OCI-LY1 (cell line): ENCODE results near the gene WDR93.

ENCODE experiments used
- H2AFZ ChIP-seq: fragments of 200-600 bp; sonication (generic), shearing (Covaris generic); 2 replicates; pipeline ENCODE4 v1.6.0; 2014; ENCODE audit warnings: antibody characterized with exemption, mild to moderate bottlenecking, low read length
- H3F3A ChIP-seq: fragments of 200-600 bp; sonication (generic), shearing (Covaris generic); 2 replicates; pipeline ENCODE4 v1.6.0; 2014; ENCODE audit warnings: mild to moderate bottlenecking, antibody characterized with exemption, low read length, moderate library complexity; ENCODE audit not compliant: insufficient read depth
- H3K27ac ChIP-seq: fragments of 200-600 bp; sonication (generic); 2 replicates; pipeline ENCODE4 v1.5.1; 2014; ENCODE audit warnings: low read length, mixed run types, mild to moderate bottlenecking, low read depth; ENCODE audit not compliant: poor library complexity, severe bottlenecking
- H3K27me3 ChIP-seq: fragments of 200-600 bp; sonication (generic); 2 replicates; pipeline ENCODE4 v1.6.0; 2014; ENCODE audit warnings: antibody characterized with exemption, mild to moderate bottlenecking, low read length, moderate library complexity; ENCODE audit not compliant: insufficient read depth
- H3K36me3 ChIP-seq: fragments of 200-600 bp; sonication (generic); 2 replicates; pipeline ENCODE4 v1.6.1; 2014; ENCODE audit warnings: mild to moderate bottlenecking, antibody characterized with exemption, low read length, moderate library complexity, mixed read lengths; ENCODE audit not compliant: insufficient read depth
- H3K4me1 ChIP-seq: fragments of 200-600 bp; sonication (generic); 2 replicates; pipeline ENCODE4 v1.5.1; 2014; ENCODE audit warnings: mild to moderate bottlenecking, low read length, moderate library complexity; ENCODE audit not compliant: insufficient read depth, severe bottlenecking
- H3K4me2 ChIP-seq: fragments of 200-600 bp; sonication (generic), shearing (Covaris generic); 2 replicates; pipeline ENCODE4 v1.6.1; 2014; ENCODE audit warnings: low read length
- H3K4me3 ChIP-seq: fragments of 200-600 bp; sonication (generic); 2 replicates; pipeline ENCODE4 v1.5.1; 2014; ENCODE audit warnings: low read length, low read depth, mild to moderate bottlenecking, mixed read lengths; ENCODE audit not compliant: poor library complexity, severe bottlenecking
- H3K79me2 ChIP-seq: fragments of 200-600 bp; shearing (Covaris generic); 2 replicates; pipeline ENCODE4 v1.6.1; 2016; ENCODE audit warnings: mixed run types, low read length, mixed read lengths; ENCODE audit not compliant: insufficient read depth
- H3K9ac ChIP-seq: fragments of 200-600 bp; sonication (generic), shearing (Covaris generic); 2 replicates; pipeline ENCODE4 v1.6.1; 2014; ENCODE audit warnings: mild to moderate bottlenecking, low read length, mixed read lengths
- H3K9me2 ChIP-seq: fragments of 200-600 bp; sonication (generic), shearing (Covaris generic); 2 replicates; pipeline ENCODE4 v1.6.1; 2014; ENCODE audit warnings: low read depth, mild to moderate bottlenecking, low read length, mixed read lengths
- H3K9me3 ChIP-seq: fragments of 200-600 bp; shearing (Covaris generic); 2 replicates; pipeline ENCODE4 v1.6.1; 2014; ENCODE audit warnings: low read length, mixed read lengths
- H4K20me1 ChIP-seq: fragments of 200-600 bp; sonication (generic), shearing (Covaris generic); 2 replicates; pipeline ENCODE4 v1.6.0; 2016; ENCODE audit warnings: mild to moderate bottlenecking, low read length; ENCODE audit not compliant: insufficient read depth
- EZH2 ChIP-seq: fragments of 200-600 bp; sonication (generic), shearing (Covaris generic); IDR thresholded peaks from 2 replicates; pipeline ENCODE4 v1.8.0; 2017; ENCODE audit warnings: borderline replicate concordance, mixed run types, mild to moderate bottlenecking, antibody characterized with exemption, low read length, moderate library complexity, mixed read lengths
- TF ChIP-seq, protein P1 (sequence below): fragments of 200-600 bp; sonication (generic), shearing (Covaris generic); IDR thresholded peaks from 2 replicates; pipeline ENCODE4 v1.5.1; 2017; ENCODE audit warnings: mild to moderate bottlenecking, antibody characterized with exemption, low read length, moderate library complexity, mixed read lengths

WDR93 gene

DNA sequence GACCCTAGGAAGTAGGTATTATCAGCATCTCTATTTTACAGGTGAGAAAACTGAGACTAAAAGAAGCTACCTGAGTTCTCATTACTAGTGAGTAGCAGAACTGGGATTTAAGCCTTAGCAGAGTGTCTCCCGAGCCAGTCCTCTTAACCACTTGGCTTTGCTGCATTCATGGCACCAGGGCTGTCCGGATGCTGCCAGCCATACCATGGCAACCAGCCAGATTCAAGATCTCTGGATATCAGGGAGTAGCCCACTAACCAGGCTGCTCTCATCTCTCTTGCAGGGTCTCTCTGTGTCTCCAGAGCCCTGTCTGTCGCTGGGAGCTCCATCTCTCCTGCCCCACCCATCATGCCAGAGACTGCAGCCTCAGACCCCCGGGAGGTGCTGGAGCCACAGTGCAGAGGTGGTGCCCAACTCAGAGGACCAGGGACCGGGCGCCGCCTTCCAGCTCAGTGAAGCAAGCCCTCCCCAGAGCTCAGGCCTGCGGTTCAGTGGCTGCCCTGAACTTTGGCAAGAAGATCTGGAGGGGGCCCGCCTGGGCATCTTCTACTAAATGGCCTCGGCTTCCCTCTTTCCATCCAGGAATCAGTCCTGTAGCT lies 87.3 kb downstream of the WDR93 start:
- no peaks in the 10 kb centered on the region for H3K9me2 ChIP-seq
- TF ChIP-seq, protein P1, sequence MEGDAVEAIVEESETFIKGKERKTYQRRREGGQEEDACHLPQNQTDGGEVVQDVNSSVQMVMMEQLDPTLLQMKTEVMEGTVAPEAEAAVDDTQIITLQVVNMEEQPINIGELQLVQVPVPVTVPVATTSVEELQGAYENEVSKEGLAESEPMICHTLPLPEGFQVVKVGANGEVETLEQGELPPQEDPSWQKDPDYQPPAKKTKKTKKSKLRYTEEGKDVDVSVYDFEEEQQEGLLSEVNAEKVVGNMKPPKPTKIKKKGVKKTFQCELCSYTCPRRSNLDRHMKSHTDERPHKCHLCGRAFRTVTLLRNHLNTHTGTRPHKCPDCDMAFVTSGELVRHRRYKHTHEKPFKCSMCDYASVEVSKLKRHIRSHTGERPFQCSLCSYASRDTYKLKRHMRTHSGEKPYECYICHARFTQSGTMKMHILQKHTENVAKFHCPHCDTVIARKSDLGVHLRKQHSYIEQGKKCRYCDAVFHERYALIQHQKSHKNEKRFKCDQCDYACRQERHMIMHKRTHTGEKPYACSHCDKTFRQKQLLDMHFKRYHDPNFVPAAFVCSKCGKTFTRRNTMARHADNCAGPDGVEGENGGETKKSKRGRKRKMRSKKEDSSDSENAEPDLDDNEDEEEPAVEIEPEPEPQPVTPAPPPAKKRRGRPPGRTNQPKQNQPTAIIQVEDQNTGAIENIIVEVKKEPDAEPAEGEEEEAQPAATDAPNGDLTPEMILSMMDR, result no peak
- TF ChIP-seq EZH2, result no peak
- no peaks in the 10 kb centered on the region for H3K9me3 ChIP-seq
- H3K27me3 ChIP-seq, result peaks cover 6% of the 10 kb centered on the region
- H2AFZ ChIP-seq, result no peak overlapping the region
- no peaks in the 10 kb centered on the region for H4K20me1 ChIP-seq
- no peaks in the 10 kb centered on the region for H3F3A ChIP-seq
- no peak overlapping the region for H3K4me2 ChIP-seq
- no peak overlapping the region for H3K4me3 ChIP-seq
- no peak overlapping the region for H3K27ac ChIP-seq
- no peaks in the 10 kb centered on the region for H3K36me3 ChIP-seq
- H3K4me1 ChIP-seq, result no peaks in the 10 kb centered on the region
- no peak overlapping the region for H3K9ac ChIP-seq
- no peaks in the 10 kb centered on the region for H3K79me2 ChIP-seq

DNA sequence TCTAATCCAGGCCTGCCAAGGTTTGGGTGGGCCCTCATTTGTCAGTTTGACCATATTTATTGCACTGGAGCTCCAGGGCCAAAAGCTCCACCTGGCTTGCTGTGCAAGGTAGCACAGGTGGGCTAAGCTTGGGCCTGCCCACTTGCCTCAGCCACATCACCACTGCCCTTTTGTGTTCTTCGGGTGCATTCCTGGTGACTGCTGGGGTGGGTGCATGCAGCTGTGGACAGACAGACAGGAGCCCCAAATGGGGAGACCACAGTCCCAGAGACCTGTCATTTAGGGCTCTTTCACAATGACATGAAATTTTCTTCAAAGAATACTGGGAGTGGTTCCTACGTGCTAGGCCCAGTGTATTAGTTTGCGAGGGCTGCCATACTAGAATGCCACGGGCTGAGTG lies 88.2 kb downstream of the WDR93 start:
- H3K4me2 ChIP-seq, result no peak overlapping the region
- TF ChIP-seq EZH2, result no peak
- TF ChIP-seq, protein P1, result no peak
- no peak overlapping the region for H3K27ac ChIP-seq
- no peaks in the 10 kb centered on the region for H3K9me3 ChIP-seq
- no peaks in the 10 kb centered on the region for H3K9me2 ChIP-seq
- no peaks in the 10 kb centered on the region for H3F3A ChIP-seq
- H3K4me1 ChIP-seq, result no peaks in the 10 kb centered on the region
- H2AFZ ChIP-seq, result no peak overlapping the region
- no peak overlapping the region for H3K4me3 ChIP-seq
- H3K79me2 ChIP-seq, result no peaks in the 10 kb centered on the region
- no peak overlapping the region for H3K9ac ChIP-seq
- H4K20me1 ChIP-seq, result no peaks in the 10 kb centered on the region
- no peaks in the 10 kb centered on the region for H3K36me3 ChIP-seq
- peaks cover 6% of the 10 kb centered on the region for H3K27me3 ChIP-seq

DNA sequence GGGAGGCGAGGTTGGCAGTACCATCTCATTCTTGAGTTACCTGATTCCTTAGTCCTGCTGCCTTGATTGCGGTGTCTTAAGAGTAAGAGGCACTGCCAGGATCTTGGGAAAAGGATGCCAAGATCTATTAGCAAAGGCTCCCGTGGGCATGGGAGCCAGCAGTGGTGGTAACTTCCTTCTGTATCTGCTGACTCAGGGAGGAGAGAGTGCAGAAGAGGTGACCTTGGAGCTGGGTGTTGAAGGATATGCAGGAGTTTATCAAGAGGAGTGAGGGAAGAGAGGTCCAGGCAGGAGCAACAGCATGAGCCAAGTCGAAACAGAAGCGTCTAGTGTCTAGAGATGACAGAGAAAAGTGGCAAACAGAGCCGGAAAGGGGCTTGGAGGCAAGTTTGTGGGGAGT lies 90.0 kb downstream of the WDR93 start:
- H3K9me3 ChIP-seq, result no peaks in the 10 kb centered on the region
- H2AFZ ChIP-seq, result no peak overlapping the region
- TF ChIP-seq EZH2, result no peak
- TF ChIP-seq, protein P1, result no peak
- H3K9me2 ChIP-seq, result no peaks in the 10 kb centered on the region
- H4K20me1 ChIP-seq, result no peaks in the 10 kb centered on the region
- H3F3A ChIP-seq, result no peaks in the 10 kb centered on the region
- H3K4me2 ChIP-seq, result no peak overlapping the region
- H3K36me3 ChIP-seq, result no peaks in the 10 kb centered on the region
- no peak overlapping the region for H3K9ac ChIP-seq
- H3K4me1 ChIP-seq, result no peaks in the 10 kb centered on the region
- no peak overlapping the region for H3K4me3 ChIP-seq
- no peak overlapping the region for H3K27ac ChIP-seq
- H3K27me3 ChIP-seq, result peaks cover 6% of the 10 kb centered on the region
- no peaks in the 10 kb centered on the region for H3K79me2 ChIP-seq
